ENCODE measurements around the gene PIAS1.

GRCh38 chr15:68096099-68096498, 42.0 kb downstream of the PIAS1 start:
- TF ChIP-seq CTCF (IDR thresholded peaks at IDR 0.05) (no peak), POLR2AphosphoS5 (IDR thresholded peaks at IDR 0.05) (no peak), POLR2A (IDR thresholded peaks at IDR 0.05; ENCODE audit: low read depth) (no peak), EP300 (IDR thresholded peaks at IDR 0.05) (no peak)
